ENCODE measurements around the gene ZNHIT1. TPM values are rescaled to one million over a fixed set of nuclear protein-coding genes. Genes with fewer than 3 reads are reported as not detected.

ZNHIT1 gene
- total and polyA plus RNA-seq, 2 donors (not counting 3 experiments of a cell fraction or from before 2014, with no cell fraction given), result 74.1 to 89.9 TPM

- dilution Hi-C loops (cut with MboI; ENCODE audit: extremely low pct_ligation_motif_present, low sequenced_read_pairs) (no loop called here), intact Hi-C loops (cut with micrococcal nuclease) (loop anchor here (5.0 kb wide), 1 partner anchor 46 kb away; no protein-coding TSS in a partner anchor)
- TF ChIP-seq FOS (IDR thresholded peaks at IDR 0.05; ENCODE audit: borderline replicate concordance, insufficient read depth, low read length) (no peak), POLR2A (IDR thresholded peaks at IDR 0.05; ENCODE audit: low read depth, low read length) (no peak), MAX (IDR thresholded peaks at IDR 0.05; ENCODE audit: insufficient read depth, insufficient read length) (no peak), CTCF (IDR thresholded peaks at IDR 0.05; ENCODE audit: extremely low read depth in 1 of 2, insufficient read depth in 1 of 2, low read depth in 1 of 2, low read length in 2 of 2) (no peak), EZH2 (IDR thresholded peaks at IDR 0.05; ENCODE audit: borderline replicate concordance, low read depth, low read length, severe bottlenecking) (no peak), MYC (IDR thresholded peaks at IDR 0.05; ENCODE audit: low read depth, low read length) (no peak), GATA2 (IDR thresholded peaks at IDR 0.05; ENCODE audit: insufficient read depth, insufficient read length, low read depth, low read length) (no peak)
- H3K9me3 ChIP-seq (replicated peaks; ENCODE audit: control insufficient read depth, insufficient read depth, low read length), result no peaks in the 10 kb centered on the region
- no peak overlapping the region for H3K4me3 ChIP-seq (replicated peaks in 1 of 3; ENCODE audit: insufficient read depth in 1 of 3, low read depth in 1 of 3, low read length in 3 of 3)
- DNase-seq (ENCODE audit: low read depth, low spot score) (no peak), FAIRE-seq (no peak)
- no TSS peak for BruUV-seq (replicated peaks)
- ChIA-PET CTCF (interaction anchor here (1.3 to 8.1 kb wide), 5 partner anchors 8 to 92 kb away, joined by 4 to 42 read pairs (median 18); partner anchors contain the start of genes FIS1, PLOD3 and ZNHIT1), POLR2A (no interaction called here)
- no peak overlapping the region for H3K27ac ChIP-seq (ENCODE audit: insufficient read depth, low read depth, low read length)
- H4K20me1 ChIP-seq (replicated peaks; ENCODE audit: control insufficient read depth, extremely low read depth, insufficient read depth, low read length), result no peaks in the 10 kb centered on the region
- no peak overlapping the region for H3K9ac ChIP-seq (replicated peaks; ENCODE audit: extremely low read depth, insufficient read depth, low read length)
- H3K36me3 ChIP-seq (ENCODE audit: control insufficient read depth in 2 of 2, extremely low read depth in 1 of 2, insufficient read depth in 2 of 2, low read length in 2 of 2), result peaks cover 0 to 16% of the 10 kb centered on the region in 2 experiments
- no peaks in the 10 kb centered on the region for H3K27me3 ChIP-seq (ENCODE audit: control insufficient read depth in 2 of 2, insufficient read depth in 2 of 2, low read length in 2 of 2)
- H3K79me2 ChIP-seq (ENCODE audit: control insufficient read depth, insufficient read depth, low read length), result no peaks in the 10 kb centered on the region
- H3K4me2 ChIP-seq (ENCODE audit: insufficient read depth, low read length), result no peak overlapping the region
- no peaks in the 10 kb centered on the region for H3K9me1 ChIP-seq (replicated peaks; ENCODE audit: control insufficient read depth, extremely low read depth, insufficient read depth, low read length)
- H2AFZ ChIP-seq (ENCODE audit: low read depth, low read length), result no peak overlapping the region
- peaks cover 38% of the 10 kb centered on the region for H3K4me1 ChIP-seq (ENCODE audit: control insufficient read depth, extremely low read depth, insufficient read depth, low read length)
Observed at GRCh38 chr7:101236292-101236835, 18.4 kb downstream of the ZNHIT1 start.
